Smooth muscle cell of the brain vasculature (primary cell): Measurements from ENCODE around the gene PLEKHA8.
A peak's percentile ranks its signal among the peaks of the same experiment; 100 is the strongest.

Experiments
- DNase-seq: peaks from one replicate; pipeline ENCODE4 v3.0.0-alpha.2; 2012; ENCODE audit warnings: low read depth, low spot score

Gene PLEKHA8

GRCh38 chr7:30167901-30168300 is 139.7 kb downstream of the PLEKHA8 start:
- DNase-seq = no peak

GRCh38 chr7:30168835-30169573 is 140.8 kb downstream of the PLEKHA8 start:
- no peak for DNase-seq

GRCh38 chr7:30169579-30169978 is 141.4 kb downstream of the PLEKHA8 start:
- DNase-seq = no peak

GRCh38 chr7:30170476-30171205 is 142.4 kb downstream of the PLEKHA8 start:
- no peak for DNase-seq

GRCh38 chr7:30171766-30172447 is 143.7 kb downstream of the PLEKHA8 start:
- DNase-seq = no peak

- no peak for DNase-seq
Observed at GRCh38 chr7:30172451-30172850, 144.2 kb downstream of the PLEKHA8 start.

GRCh38 chr7:30173058-30173897 is 145.1 kb downstream of the PLEKHA8 start:
- peak; percentile 83 for DNase-seq

- DNase-seq = no peak
Observed at GRCh38 chr7:30175180-30175579, 147.0 kb downstream of the PLEKHA8 start.

- DNase-seq = no peak
Observed at GRCh38 chr7:30175636-30176147, 147.5 kb downstream of the PLEKHA8 start.

GRCh38 chr7:30176463-30177109 is 148.4 kb downstream of the PLEKHA8 start:
- no peak for DNase-seq

- no peak for DNase-seq
Observed at GRCh38 chr7:30177186-30177585, 149.0 kb downstream of the PLEKHA8 start.

- DNase-seq = no peak
Observed at GRCh38 chr7:30177965-30178364, 149.8 kb downstream of the PLEKHA8 start.

- no peak for DNase-seq
Observed at GRCh38 chr7:30178748-30179436, 150.7 kb downstream of the PLEKHA8 start.
